OCI-LY1 (cell line): ENCODE results near the gene ARL6IP5.

Source experiments
- H2AFZ ChIP-seq: fragments of 200-600 bp; sonication (generic), shearing (Covaris generic); 2 replicates; pipeline ENCODE4 v1.6.0; 2014; ENCODE audit warnings: antibody characterized with exemption, mild to moderate bottlenecking, low read length
- H3F3A ChIP-seq: fragments of 200-600 bp; sonication (generic), shearing (Covaris generic); 2 replicates; pipeline ENCODE4 v1.6.0; 2014; ENCODE audit warnings: mild to moderate bottlenecking, antibody characterized with exemption, low read length, moderate library complexity; ENCODE audit not compliant: insufficient read depth
- H3K27ac ChIP-seq: fragments of 200-600 bp; sonication (generic); 2 replicates; pipeline ENCODE4 v1.5.1; 2014; ENCODE audit warnings: low read length, mixed run types, mild to moderate bottlenecking, low read depth; ENCODE audit not compliant: poor library complexity, severe bottlenecking
- H3K27me3 ChIP-seq: fragments of 200-600 bp; sonication (generic); 2 replicates; pipeline ENCODE4 v1.6.0; 2014; ENCODE audit warnings: antibody characterized with exemption, mild to moderate bottlenecking, low read length, moderate library complexity; ENCODE audit not compliant: insufficient read depth
- H3K36me3 ChIP-seq: fragments of 200-600 bp; sonication (generic); 2 replicates; pipeline ENCODE4 v1.6.1; 2014; ENCODE audit warnings: mild to moderate bottlenecking, antibody characterized with exemption, low read length, moderate library complexity, mixed read lengths; ENCODE audit not compliant: insufficient read depth
- H3K4me1 ChIP-seq: fragments of 200-600 bp; sonication (generic); 2 replicates; pipeline ENCODE4 v1.5.1; 2014; ENCODE audit warnings: mild to moderate bottlenecking, low read length, moderate library complexity; ENCODE audit not compliant: insufficient read depth, severe bottlenecking
- H3K4me2 ChIP-seq: fragments of 200-600 bp; sonication (generic), shearing (Covaris generic); 2 replicates; pipeline ENCODE4 v1.6.1; 2014; ENCODE audit warnings: low read length
- H3K4me3 ChIP-seq: fragments of 200-600 bp; sonication (generic); 2 replicates; pipeline ENCODE4 v1.5.1; 2014; ENCODE audit warnings: low read length, low read depth, mild to moderate bottlenecking, mixed read lengths; ENCODE audit not compliant: poor library complexity, severe bottlenecking
- H3K79me2 ChIP-seq: fragments of 200-600 bp; shearing (Covaris generic); 2 replicates; pipeline ENCODE4 v1.6.1; 2016; ENCODE audit warnings: mixed run types, low read length, mixed read lengths; ENCODE audit not compliant: insufficient read depth
- H3K9ac ChIP-seq: fragments of 200-600 bp; sonication (generic), shearing (Covaris generic); 2 replicates; pipeline ENCODE4 v1.6.1; 2014; ENCODE audit warnings: mild to moderate bottlenecking, low read length, mixed read lengths
- H3K9me2 ChIP-seq: fragments of 200-600 bp; sonication (generic), shearing (Covaris generic); 2 replicates; pipeline ENCODE4 v1.6.1; 2014; ENCODE audit warnings: low read depth, mild to moderate bottlenecking, low read length, mixed read lengths
- H3K9me3 ChIP-seq: fragments of 200-600 bp; shearing (Covaris generic); 2 replicates; pipeline ENCODE4 v1.6.1; 2014; ENCODE audit warnings: low read length, mixed read lengths
- H4K20me1 ChIP-seq: fragments of 200-600 bp; sonication (generic), shearing (Covaris generic); 2 replicates; pipeline ENCODE4 v1.6.0; 2016; ENCODE audit warnings: mild to moderate bottlenecking, low read length; ENCODE audit not compliant: insufficient read depth
- EZH2 ChIP-seq: fragments of 200-600 bp; sonication (generic), shearing (Covaris generic); IDR thresholded peaks from 2 replicates; pipeline ENCODE4 v1.8.0; 2017; ENCODE audit warnings: borderline replicate concordance, mixed run types, mild to moderate bottlenecking, antibody characterized with exemption, low read length, moderate library complexity, mixed read lengths
- TF ChIP-seq, protein P1 (sequence below): fragments of 200-600 bp; sonication (generic), shearing (Covaris generic); IDR thresholded peaks from 2 replicates; pipeline ENCODE4 v1.5.1; 2017; ENCODE audit warnings: mild to moderate bottlenecking, antibody characterized with exemption, low read length, moderate library complexity, mixed read lengths

Gene ARL6IP5, protein sequence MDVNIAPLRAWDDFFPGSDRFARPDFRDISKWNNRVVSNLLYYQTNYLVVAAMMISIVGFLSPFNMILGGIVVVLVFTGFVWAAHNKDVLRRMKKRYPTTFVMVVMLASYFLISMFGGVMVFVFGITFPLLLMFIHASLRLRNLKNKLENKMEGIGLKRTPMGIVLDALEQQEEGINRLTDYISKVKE

DNA sequence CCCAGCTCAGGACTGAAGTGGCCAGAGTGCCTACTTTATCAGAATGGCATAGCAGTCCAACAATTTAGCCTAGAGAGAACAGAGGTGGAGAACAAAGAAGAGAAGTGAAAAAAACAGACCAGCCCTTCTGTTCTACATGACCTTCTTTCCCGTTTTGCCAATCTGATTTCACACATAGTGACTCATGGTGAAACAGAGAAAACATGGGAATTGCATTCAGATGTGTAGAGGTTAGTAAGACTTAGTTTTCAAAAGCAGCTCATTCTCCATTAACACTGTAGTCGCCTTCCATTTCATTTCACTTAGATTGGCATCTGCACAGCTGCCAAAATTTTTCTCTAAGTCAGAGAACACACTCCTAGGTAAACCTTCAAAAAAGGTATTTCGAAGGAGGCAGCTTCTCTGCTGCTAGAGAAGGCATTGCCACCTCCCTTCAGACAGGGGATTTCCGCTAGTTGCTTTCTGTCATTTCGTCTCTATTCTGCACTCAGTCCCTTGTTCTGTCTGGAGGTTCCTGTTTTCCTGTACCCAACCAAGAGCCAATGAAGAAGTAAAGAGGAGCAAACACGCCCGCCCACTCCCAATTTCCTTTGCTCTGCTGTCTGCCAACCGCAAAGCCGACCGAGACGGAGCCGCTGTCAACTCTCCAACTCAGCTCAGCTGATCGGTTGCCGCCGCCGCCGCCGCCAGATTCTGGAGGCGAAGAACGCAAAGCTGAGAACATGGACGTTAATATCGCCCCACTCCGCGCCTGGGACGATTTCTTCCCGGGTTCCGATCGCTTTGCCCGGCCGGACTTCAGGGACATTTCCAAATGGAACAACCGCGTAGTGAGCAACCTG is at the start of gene ARL6IP5:
TSS of gene ARL6IP5 (plus strand) at position 612 of the 842 bp plus-strand sequence. CDS start at position 723, 111 bp downstream.
- H3K4me1 ChIP-seq = peaks cover 75% of the 10 kb centered on the region

DNA sequence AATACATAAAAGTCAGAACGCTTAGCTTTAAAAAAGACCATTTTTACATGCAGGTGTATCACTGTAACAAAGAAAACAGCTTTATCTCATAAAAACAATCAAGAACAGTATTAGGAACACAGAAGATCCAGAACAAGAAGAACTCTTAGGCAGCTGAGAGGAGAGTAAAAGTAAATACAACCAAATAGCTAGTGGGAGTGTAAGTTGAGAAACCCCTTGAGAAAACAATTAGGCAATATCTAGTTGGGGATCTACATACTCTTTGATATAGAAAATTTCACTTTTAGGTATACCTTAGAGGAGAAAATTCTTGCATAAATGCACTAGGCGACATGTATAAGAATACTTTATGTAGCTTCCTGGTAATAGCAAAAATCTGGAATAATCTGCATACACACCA is 40.1 kb upstream of the ARL6IP5 start:
- Histone ChIP-seq H3K4me2 (no peak overlapping the region), H3K36me3 (peaks cover 67% of the 10 kb centered on the region)

More for the DNA sequence above, at the start of gene ARL6IP5:
- no peaks in the 10 kb centered on the region for H3K36me3 ChIP-seq
- peaks cover 4% of the 10 kb centered on the region for H3K79me2 ChIP-seq
- H3K9ac ChIP-seq = peak within 1 kb of the TSS; percentile 85
- H3K27me3 ChIP-seq = no peaks in the 10 kb centered on the region
- no peaks in the 10 kb centered on the region for H4K20me1 ChIP-seq
- no peaks in the 10 kb centered on the region for H3K9me3 ChIP-seq
- peak within 1 kb of the TSS; percentile 81 for H3K4me2 ChIP-seq
- H3K27ac ChIP-seq = peak within 1 kb of the TSS; percentile 89
- H2AFZ ChIP-seq = peak within 1 kb of the TSS; percentile 25; the same call in 1 of the 2 replicates
- H3K9me2 ChIP-seq = no peaks in the 10 kb centered on the region
- TF ChIP-seq, protein P1, sequence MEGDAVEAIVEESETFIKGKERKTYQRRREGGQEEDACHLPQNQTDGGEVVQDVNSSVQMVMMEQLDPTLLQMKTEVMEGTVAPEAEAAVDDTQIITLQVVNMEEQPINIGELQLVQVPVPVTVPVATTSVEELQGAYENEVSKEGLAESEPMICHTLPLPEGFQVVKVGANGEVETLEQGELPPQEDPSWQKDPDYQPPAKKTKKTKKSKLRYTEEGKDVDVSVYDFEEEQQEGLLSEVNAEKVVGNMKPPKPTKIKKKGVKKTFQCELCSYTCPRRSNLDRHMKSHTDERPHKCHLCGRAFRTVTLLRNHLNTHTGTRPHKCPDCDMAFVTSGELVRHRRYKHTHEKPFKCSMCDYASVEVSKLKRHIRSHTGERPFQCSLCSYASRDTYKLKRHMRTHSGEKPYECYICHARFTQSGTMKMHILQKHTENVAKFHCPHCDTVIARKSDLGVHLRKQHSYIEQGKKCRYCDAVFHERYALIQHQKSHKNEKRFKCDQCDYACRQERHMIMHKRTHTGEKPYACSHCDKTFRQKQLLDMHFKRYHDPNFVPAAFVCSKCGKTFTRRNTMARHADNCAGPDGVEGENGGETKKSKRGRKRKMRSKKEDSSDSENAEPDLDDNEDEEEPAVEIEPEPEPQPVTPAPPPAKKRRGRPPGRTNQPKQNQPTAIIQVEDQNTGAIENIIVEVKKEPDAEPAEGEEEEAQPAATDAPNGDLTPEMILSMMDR = no peak
- no peak for TF ChIP-seq EZH2
- peak within 1 kb of the TSS; percentile 93 for H3K4me3 ChIP-seq
- 0 out of 2 replicates have a peak, but pooled peaks cover 8% of the 10 kb centered on the region for H3F3A ChIP-seq

DNA sequence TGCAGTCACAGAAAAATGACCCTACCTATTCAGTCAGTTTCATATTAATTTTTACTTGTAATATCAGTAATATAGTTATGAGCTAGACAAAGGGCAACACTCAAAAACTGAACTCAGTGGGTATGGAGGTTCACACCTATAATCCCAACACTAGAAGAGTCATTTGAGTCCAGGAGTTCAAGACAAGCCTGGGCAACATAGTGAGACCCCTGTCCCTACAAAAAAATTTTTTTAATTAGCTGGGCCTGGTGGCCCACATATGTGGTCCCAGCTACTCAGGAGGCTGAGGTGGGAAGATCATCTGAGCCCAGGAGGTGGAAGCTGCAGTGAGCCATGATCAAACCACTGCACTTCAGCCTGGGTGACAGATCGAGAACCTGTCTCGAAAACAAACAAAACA is 35.7 kb upstream of the ARL6IP5 start:
- Histone ChIP-seq H3F3A (no peaks in the 10 kb centered on the region), H2AFZ (no peak overlapping the region), H4K20me1 (0 out of 2 replicates have a peak, but pooled peaks cover 3% of the 10 kb centered on the region), H3K79me2 (peaks cover 26% of the 10 kb centered on the region), H3K36me3 (peaks cover 50% of the 10 kb centered on the region), H3K9me3 (no peaks in the 10 kb centered on the region), H3K9ac (no peak overlapping the region), H3K4me1 (peaks cover 20% of the 10 kb centered on the region), H3K27ac (no peak overlapping the region), H3K4me3 (no peak overlapping the region), H3K27me3 (no peaks in the 10 kb centered on the region), H3K4me2 (no peak overlapping the region), H3K9me2 (no peaks in the 10 kb centered on the region)
- TF ChIP-seq EZH2 = no peak
- TF ChIP-seq, protein P1 = no peak

More for the DNA sequence above, 40.1 kb upstream of the ARL6IP5 start:
- Histone ChIP-seq H2AFZ (no peak overlapping the region), H3K9me3 (no peaks in the 10 kb centered on the region), H3K4me1 (peaks cover 1% of the 10 kb centered on the region), H4K20me1 (0 out of 2 replicates have a peak, but pooled peaks cover 3% of the 10 kb centered on the region), H3K27ac (no peak overlapping the region), H3F3A (no peaks in the 10 kb centered on the region), H3K9ac (no peak overlapping the region), H3K79me2 (peaks cover 6% of the 10 kb centered on the region), H3K9me2 (no peaks in the 10 kb centered on the region), H3K27me3 (no peaks in the 10 kb centered on the region), H3K4me3 (no peak overlapping the region)
- TF ChIP-seq EZH2 = no peak
- TF ChIP-seq, protein P1 = no peak
